IMR-90 (cell line): Measurements from ENCODE around the gene NDUFAF2.

Experiments
- BHLHE40 ChIP-seq: fragments of 150-350 bp; IDR thresholded peaks from 2 replicates; pipeline ENCODE4 v1.6.1; 2016; ENCODE audit warnings: mild to moderate bottlenecking, low read depth, low read length
- CHD1 ChIP-seq: IDR thresholded peaks from 2 replicates; pipeline ENCODE4 v1.6.1; 2012; ENCODE audit warnings: low read depth, low read length, improper control_type of control experiment
- FOS ChIP-seq: fragments of 150-350 bp; IDR thresholded peaks from 2 replicates; pipeline ENCODE4 v1.6.1; 2016; ENCODE audit warnings: low read depth, low read length
- MAZ ChIP-seq: IDR thresholded peaks from 2 replicates; pipeline ENCODE4 v1.6.1; 2012; ENCODE audit warnings: low read depth, mild to moderate bottlenecking, low read length, improper control_type of control experiment, moderate library complexity, borderline replicate concordance
- MXI1 ChIP-seq: IDR thresholded peaks from 2 replicates; pipeline ENCODE4 v1.6.1; 2012; ENCODE audit warnings: low read depth, mild to moderate bottlenecking, low read length, moderate library complexity, borderline replicate concordance
- POLR2A ChIP-seq: IDR thresholded peaks from 2 replicates; pipeline ENCODE4 v1.6.1; 2012; ENCODE audit warnings: mild to moderate bottlenecking, low read depth, low read length
- RAD21 ChIP-seq: IDR thresholded peaks from 2 replicates; pipeline ENCODE4 v1.6.1; 2012; ENCODE audit warnings: low read length, improper control_type of control experiment
- RFX5 ChIP-seq: IDR thresholded peaks from 2 replicates; pipeline ENCODE4 v1.8.0; 2012; ENCODE audit warnings: low read depth, mild to moderate bottlenecking, low read length, moderate library complexity
- SMC3 ChIP-seq: fragments of 150-350 bp; IDR thresholded peaks from 2 replicates; pipeline ENCODE4 v1.6.1; 2016; ENCODE audit warnings: low read depth, mild to moderate bottlenecking, antibody characterized with exemption, low read length, moderate library complexity
- TF ChIP-seq, protein P1 (sequence below): conservative IDR thresholded peaks from 2 replicates; pipeline ENCODE4 v1.5.1; 2012; ENCODE audit warnings: mild to moderate bottlenecking, low read depth, low read length, improper control_type of control experiment
- TF ChIP-seq, protein P2 (sequence below): fragments of 150-350 bp; IDR thresholded peaks from 2 replicates; pipeline ENCODE4 v1.6.1; 2017; ENCODE audit warnings: mild to moderate bottlenecking, antibody characterized with exemption, low read length, low read depth

DNA sequence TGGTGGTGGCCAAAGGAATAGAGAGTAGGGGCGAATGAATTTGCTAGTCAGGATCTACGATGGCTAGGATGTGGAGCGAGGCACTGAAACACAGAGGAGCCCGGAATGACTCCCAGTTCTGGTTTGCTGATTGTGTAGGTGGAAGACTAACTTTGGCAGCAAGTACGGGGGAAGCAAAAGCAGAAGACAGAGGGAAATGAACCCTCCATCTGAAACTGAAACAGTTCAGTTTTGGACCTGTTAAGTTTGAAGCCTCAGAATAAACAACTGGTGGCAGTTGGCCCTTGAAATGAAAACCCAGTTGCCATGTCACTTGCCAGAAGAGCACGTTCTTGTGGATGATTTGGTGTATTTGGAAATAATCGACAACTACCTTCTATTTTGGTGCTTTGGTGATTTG lies 232.7 kb downstream of the NDUFAF2 start:
- TF ChIP-seq, protein P1, sequence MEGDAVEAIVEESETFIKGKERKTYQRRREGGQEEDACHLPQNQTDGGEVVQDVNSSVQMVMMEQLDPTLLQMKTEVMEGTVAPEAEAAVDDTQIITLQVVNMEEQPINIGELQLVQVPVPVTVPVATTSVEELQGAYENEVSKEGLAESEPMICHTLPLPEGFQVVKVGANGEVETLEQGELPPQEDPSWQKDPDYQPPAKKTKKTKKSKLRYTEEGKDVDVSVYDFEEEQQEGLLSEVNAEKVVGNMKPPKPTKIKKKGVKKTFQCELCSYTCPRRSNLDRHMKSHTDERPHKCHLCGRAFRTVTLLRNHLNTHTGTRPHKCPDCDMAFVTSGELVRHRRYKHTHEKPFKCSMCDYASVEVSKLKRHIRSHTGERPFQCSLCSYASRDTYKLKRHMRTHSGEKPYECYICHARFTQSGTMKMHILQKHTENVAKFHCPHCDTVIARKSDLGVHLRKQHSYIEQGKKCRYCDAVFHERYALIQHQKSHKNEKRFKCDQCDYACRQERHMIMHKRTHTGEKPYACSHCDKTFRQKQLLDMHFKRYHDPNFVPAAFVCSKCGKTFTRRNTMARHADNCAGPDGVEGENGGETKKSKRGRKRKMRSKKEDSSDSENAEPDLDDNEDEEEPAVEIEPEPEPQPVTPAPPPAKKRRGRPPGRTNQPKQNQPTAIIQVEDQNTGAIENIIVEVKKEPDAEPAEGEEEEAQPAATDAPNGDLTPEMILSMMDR = no peak
- TF ChIP-seq FOS (no peak), CHD1 (no peak), MXI1 (no peak), POLR2A (no peak), RFX5 (no peak), SMC3 (no peak), RAD21 (no peak), MAZ (no peak), BHLHE40 (no peak)
- TF ChIP-seq, protein P2, sequence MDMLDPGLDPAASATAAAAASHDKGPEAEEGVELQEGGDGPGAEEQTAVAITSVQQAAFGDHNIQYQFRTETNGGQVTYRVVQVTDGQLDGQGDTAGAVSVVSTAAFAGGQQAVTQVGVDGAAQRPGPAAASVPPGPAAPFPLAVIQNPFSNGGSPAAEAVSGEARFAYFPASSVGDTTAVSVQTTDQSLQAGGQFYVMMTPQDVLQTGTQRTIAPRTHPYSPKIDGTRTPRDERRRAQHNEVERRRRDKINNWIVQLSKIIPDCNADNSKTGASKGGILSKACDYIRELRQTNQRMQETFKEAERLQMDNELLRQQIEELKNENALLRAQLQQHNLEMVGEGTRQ = no peak
